HG02763 (cell line): ENCODE data around the gene INO80.

ENCODE experiments used
- ATAC-seq: cut with Tn5 transposase; IDR thresholded peaks from one replicate; pipeline ENCODE4 v1.9.1; 2021; ENCODE audit warnings: mild to moderate bottlenecking, moderate library complexity; ENCODE audit not compliant: unreplicated experiment

INO80 gene

DNA sequence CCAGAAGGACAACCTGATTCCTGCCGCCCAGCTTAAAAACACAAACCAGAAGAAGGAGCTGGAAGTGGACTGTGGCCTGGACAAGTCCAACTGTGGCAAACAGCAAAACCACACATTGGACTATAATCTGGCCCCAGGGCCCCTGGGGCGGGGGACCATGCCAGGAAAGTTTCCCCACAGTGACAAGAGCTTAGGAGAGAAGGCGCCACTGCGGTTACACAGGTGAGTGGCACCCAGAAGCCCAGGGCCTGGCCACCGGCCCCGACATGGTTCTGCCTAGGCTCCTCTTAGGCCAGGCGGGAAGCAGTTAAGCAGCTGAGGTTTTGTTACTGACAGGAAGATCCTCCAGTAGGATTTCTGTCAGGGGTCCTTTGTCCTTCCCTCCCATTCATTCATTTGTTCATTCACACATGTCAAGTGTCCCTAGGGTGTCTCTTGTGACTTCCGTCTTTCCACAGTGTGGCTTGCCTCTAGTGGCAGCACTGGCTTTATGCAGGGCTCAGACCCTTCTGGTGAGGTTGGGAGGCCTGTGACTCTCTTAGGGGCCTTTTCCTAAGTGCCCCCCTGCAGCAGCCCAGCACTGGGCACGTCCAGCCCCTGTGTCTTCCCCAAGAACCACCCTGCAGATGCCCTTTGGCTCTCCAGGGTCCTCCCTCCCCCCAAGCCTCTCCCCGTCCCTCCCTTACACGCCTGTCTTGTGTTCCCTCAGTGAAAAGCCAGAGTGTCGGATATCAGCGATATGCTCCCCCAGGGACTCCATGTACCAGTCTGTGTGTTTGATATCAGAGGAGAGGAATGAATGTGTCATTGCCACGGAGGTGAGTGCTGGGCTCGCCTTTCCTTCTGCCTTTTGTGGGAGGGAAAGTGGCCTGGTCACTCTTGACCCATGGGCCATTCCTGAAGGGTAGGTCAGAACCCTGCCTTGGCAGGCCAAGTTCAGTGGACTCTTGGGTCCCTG lies 179.1 kb downstream of the INO80 start:
- no peak for ATAC-seq

DNA sequence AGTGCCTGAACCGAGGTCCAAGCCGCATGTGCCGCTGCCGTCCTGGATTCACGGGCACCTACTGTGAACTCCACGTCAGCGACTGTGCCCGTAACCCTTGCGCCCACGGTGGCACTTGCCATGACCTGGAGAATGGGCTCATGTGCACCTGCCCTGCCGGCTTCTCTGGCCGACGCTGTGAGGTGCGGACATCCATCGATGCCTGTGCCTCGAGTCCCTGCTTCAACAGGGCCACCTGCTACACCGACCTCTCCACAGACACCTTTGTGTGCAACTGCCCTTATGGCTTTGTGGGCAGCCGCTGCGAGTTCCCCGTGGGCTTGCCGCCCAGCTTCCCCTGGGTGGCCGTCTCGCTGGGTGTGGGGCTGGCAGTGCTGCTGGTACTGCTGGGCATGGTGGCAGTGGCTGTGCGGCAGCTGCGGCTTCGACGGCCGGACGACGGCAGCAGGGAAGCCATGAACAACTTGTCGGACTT lies 179.8 kb downstream of the INO80 start:
- ATAC-seq: no peak

GRCh38 chr15:40934457-40934856 lies 181.6 kb downstream of the INO80 start:
- no peak for ATAC-seq

- no peak for ATAC-seq
Observed at GRCh38 chr15:40933517-40933902, 182.6 kb downstream of the INO80 start.

GRCh38 chr15:40932649-40933516 lies 183.2 kb downstream of the INO80 start:
- ATAC-seq: no peak

- no peak for ATAC-seq
Observed at GRCh38 chr15:40932156-40932555, 183.9 kb downstream of the INO80 start.

DNA sequence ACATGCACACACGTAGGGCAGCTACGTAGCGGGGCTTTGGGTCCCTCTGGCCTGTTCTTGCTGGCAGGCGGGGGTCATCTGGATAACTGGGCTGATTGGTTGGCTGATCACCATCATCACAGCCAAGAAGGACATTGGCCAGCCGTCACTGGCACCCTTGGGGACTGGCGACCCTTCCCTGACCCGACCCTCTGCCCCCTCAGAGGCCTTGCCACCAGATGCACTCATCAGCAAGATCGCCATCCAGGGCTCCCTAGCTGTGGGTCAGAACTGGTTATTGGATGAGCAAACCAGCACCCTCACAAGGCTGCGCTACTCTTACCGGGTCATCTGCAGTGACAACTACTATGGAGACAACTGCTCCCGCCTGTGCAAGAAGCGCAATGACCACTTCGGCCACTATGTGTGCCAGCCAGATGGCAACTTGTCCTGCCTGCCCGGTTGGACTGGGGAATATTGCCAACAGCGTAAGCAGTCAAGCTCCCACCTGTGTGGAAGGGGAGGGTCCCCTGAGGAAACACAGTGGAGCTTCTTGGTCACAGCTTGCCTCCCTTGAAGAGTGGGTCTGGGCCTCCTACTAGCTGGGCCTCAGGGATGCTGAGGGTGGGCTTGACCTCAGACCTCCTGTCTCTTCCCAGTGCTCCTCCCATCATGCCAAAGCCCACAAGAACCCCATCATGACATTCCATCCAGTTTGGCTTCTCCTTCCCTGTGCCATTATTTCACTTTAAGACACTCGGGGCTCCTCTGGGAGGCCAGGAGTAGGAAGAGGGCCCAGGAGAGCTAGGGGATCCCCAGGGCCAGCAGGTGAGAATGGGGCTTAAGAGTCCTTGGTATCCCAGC lies 184.6 kb downstream of the INO80 start:
- ATAC-seq: no peak

GRCh38 chr15:40930430-40931299 lies 185.4 kb downstream of the INO80 start:
- no peak for ATAC-seq

- ATAC-seq: no peak
Observed at GRCh38 chr15:40929660-40930429, 186.2 kb downstream of the INO80 start.
